Urinary bladder (tissue), 4 donors: ENCODE measurements around the gene MGST3. TPM values are rescaled to one million over a fixed set of nuclear protein-coding genes. Genes with fewer than 3 reads are reported as not detected.
"Not testable (repeated sequence)": the region's sequence is repeated elsewhere in the genome, so short reads cannot be mapped to it uniquely, and the experiment has no call there.

Experiments used
- DNase-seq: peaks from one replicate; pipeline ENCODE4 v3.0.0-alpha.2; 2015; ENCODE audit errors: extremely low spot score
- H3K27ac ChIP-seq: one replicate; pipeline ENCODE4 v1.5.1; 2013; ENCODE audit warnings: low read depth, mild to moderate bottlenecking, moderate library complexity
- H3K36me3 ChIP-seq: one replicate; pipeline ENCODE4 v1.6.1; 2013; ENCODE audit warnings: mild to moderate bottlenecking, moderate library complexity; ENCODE audit not compliant: insufficient read depth
- H3K4me1 ChIP-seq: one replicate; pipeline ENCODE4 v1.6.1; 2013; ENCODE audit warnings: mild to moderate bottlenecking, moderate library complexity; ENCODE audit not compliant: insufficient read depth
- H3K4me3 ChIP-seq: one replicate; pipeline ENCODE4 v1.5.1; 2013; ENCODE audit warnings: low read depth, low read length
- WGBS: extraction: QIAGEN DNeasy Blood & Tissue Kit; methylation state at CpG from one replicate; pipeline ENCODE4 v1.1.7; 2013; 5-methylcytosine and 5-hydroxymethylcytosine counted together
- polyA plus RNA-seq: library from polyadenylated mRNA; stranded (reverse); fragments of 200-250 nt; gene quantifications from one replicate; pipeline ENCODE4 v1.2.3, GENCODE V29; 2013
- total RNA-seq: library from RNA; depleted of rRNA; stranded (reverse); fragments of >200 nt; gene quantifications from one replicate; pipeline ENCODE4 v1.2.3, GENCODE V29; 2014
- donor health status: healthy with polysubstance abuse.
- donor health status: healthy.

Gene MGST3
- total and polyA plus RNA-seq, 2 donors, result 166 to 208 TPM

GRCh38 chr1:165634154-165634921 is 3.3 kb downstream of the MGST3 start:
- H3K4me1 ChIP-seq, result peaks cover 1% of the 10 kb centered on the region
- 83% methylated on average over 6 of the region's 6 CpGs for WGBS
- DNase-seq, result no peak
- H3K27ac ChIP-seq, result no peak overlapping the region
- no peaks in the 10 kb centered on the region for H3K36me3 ChIP-seq
- H3K4me3 ChIP-seq, result no peak overlapping the region

GRCh38 chr1:165635329-165635728 is 4.3 kb downstream of the MGST3 start:
- H3K4me1 ChIP-seq, result peaks cover 1% of the 10 kb centered on the region
- H3K36me3 ChIP-seq, result no peaks in the 10 kb centered on the region
- 50% methylated on average over 2 of the region's 2 CpGs for WGBS
- no peak overlapping the region for H3K4me3 ChIP-seq
- DNase-seq, result no peak
- H3K27ac ChIP-seq, result no peak overlapping the region

DNA sequence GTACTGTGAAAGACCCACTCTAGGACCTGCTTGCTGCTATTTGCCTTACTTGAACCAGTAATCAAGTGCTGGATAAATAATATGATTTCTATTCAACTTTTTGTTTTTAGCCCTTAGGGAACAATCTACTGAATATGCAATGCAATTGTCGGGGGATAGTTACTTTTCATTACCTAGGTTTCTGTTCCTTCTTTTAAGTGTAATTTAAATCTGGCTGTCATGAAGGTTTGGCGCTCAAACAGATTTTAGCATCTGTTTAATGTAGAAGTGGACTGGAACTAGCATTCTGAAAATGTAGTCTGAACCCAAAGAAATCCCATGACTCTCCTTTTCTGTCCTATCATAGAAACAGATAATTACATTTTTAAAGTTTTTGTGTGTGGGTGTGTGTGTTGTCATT is 4.8 kb downstream of the MGST3 start:
- Histone ChIP-seq H3K4me1 (peaks cover 1% of the 10 kb centered on the region), H3K27ac (no peak overlapping the region)

GRCh38 chr1:165637427-165637826 is 6.4 kb downstream of the MGST3 start:
- H3K4me3 ChIP-seq, result no peak overlapping the region
- WGBS, result 59% methylated on average over 1 of the region's 1 CpG
- H3K27ac ChIP-seq, result no peak overlapping the region
- H3K4me1 ChIP-seq, result peaks cover 1% of the 10 kb centered on the region
- DNase-seq, result no peak
- H3K36me3 ChIP-seq, result no peaks in the 10 kb centered on the region

More for the DNA sequence above, 4.8 kb downstream of the MGST3 start:
- no peak for DNase-seq
- Histone ChIP-seq H3K36me3 (no peaks in the 10 kb centered on the region), H3K4me3 (no peak overlapping the region)
- 48% methylated on average over 2 of the region's 2 CpGs for WGBS

DNA sequence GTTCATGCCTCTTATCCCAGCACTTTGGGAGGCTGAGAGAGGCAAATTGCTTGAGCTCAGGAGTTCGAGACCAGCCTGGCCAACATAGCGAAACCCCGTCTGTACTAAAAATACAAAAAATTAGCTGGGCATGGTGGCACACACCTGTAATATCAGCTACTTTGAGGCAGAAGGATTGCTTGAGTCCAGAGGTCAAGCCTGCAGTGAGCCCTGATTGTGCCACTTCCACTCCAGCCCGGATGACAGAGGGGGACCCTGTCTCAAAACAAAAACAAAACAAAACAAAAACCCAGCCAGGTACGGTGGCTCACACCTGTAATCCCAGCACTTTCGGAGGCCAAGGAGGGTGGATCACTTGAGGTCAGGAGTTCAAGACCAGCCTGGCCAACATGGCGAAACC is 7.2 kb downstream of the MGST3 start:
- H3K4me1 ChIP-seq, H3K4me3 ChIP-seq, H3K27ac ChIP-seq, DNase-seq, H3K36me3 ChIP-seq: not testable (repeated sequence)
- WGBS, result 91% methylated on average over 7 of the region's 7 CpGs

GRCh38 chr1:165639821-165640623 is 9.0 kb downstream of the MGST3 start:
- Histone ChIP-seq H3K4me1 (no peaks in the 10 kb centered on the region), H3K36me3 (no peaks in the 10 kb centered on the region), H3K4me3 (no peak overlapping the region), H3K27ac (no peak overlapping the region)
- 98% methylated on average over 1 of the region's 1 CpG for WGBS
- DNase-seq, result no peak

DNA sequence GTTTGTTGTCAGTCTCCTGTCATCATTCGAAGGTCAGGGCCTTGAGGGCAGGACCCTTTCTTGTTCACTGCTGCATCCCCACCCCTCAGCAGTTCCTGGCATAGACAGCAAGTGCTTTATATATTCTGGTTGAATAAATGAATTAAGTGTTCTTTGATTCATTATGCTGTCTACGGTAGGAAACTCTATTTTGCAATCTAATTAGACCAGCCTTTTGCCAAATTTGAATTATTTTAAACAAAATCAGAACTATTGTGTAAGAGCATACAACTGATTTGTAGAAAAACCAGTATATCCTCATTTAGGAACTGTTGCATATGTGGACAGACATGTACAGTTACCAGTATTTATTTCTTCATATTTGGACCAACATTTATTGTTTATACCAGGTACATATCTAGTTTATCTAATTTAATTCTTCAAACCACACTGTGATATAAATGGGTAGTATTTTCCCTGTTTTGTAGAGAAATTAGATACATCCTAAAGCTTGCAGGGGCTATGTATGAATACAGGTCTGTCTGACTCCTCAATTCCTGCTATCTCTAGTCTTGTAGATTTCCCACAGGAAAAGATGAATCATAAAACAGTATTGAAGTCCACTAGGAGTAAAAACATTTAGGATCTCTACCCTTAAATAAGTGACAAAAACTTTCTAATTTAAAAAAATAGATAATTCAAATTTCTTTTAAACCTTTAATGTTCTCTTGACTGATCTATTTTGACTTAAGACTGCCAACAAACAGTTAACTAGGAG is 10.4 kb downstream of the MGST3 start:
- DNase-seq, result no peak
- no peaks in the 10 kb centered on the region for H3K36me3 ChIP-seq
- H3K4me1 ChIP-seq, result no peaks in the 10 kb centered on the region
- no peak overlapping the region for H3K27ac ChIP-seq
- 45% methylated on average over 2 of the region's 2 CpGs for WGBS
- no peak overlapping the region for H3K4me3 ChIP-seq

DNA sequence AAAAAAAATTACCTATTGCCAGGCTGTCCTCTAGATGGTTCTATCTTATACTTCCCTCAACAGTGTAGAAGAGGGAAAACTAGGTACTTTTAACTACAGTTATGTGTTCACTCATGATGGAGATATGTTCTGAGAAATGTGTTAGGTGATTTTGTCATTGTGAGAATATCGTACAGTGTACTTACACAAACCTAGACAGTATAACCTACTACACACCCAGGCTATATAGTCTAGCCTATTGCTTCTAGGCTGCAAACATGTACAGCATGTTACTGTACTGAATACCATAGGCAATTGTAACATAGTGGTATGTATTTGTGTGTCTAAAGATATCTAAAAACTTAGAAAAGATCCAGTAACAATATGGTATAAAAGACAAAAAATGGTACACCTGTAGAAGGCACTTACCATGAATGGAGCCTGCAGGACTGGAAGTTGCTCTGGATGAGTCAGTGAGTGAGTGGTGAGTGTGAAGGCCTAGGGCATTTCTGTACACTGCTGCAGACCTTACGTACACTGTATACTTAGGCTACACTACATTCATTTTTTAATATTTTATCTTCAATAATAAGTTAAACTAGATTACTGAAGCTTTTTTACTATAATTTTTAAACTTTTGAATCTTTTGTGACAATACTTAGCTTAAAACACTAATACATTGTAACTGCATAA is 13.2 kb downstream of the MGST3 start:
- no peak overlapping the region for H3K27ac ChIP-seq
- H3K36me3 ChIP-seq, result no peaks in the 10 kb centered on the region
- no peak overlapping the region for H3K4me3 ChIP-seq
- no peaks in the 10 kb centered on the region for H3K4me1 ChIP-seq
- 69% methylated on average over 2 of the region's 2 CpGs for WGBS
- no peak for DNase-seq

DNA sequence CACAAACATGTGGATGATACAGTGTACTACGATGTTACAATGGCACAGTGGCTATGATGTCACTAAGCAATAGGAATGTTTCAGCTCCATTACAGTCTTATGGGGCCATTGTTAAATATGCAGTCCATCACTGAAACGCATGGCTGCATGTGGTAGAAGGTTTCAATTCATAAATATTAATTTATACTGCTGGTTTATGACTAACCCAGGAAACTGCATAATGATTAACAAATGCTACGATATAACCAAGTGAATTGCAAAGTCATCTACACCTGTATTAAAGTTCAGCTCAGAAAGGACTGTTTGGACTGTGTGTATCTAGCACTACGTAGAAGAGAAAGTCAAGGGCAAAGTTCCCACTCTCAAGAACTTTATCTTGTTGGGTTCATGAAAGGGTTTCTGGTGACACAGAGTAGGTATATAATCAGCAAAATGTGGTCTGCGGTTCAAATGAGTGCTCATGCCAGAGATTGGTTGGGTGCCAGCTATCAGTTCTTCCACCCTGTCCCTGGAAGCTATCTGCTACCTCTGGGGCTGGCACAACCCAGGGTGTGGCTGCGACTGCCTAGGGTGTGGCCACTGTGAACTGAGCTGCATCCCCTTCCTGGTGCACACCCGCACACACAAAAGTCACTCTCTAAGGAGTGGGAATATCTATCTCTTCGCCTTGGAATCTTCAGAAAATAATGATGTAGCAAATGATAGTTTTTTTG is 14.8 kb downstream of the MGST3 start:
- DNase-seq, result no peak
- H3K4me3 ChIP-seq, result no peak overlapping the region
- H3K27ac ChIP-seq, result no peak overlapping the region
- 81% methylated on average over 8 of the region's 8 CpGs for WGBS
- no peaks in the 10 kb centered on the region for H3K36me3 ChIP-seq
- no peaks in the 10 kb centered on the region for H3K4me1 ChIP-seq

- H3K36me3 ChIP-seq, result no peaks in the 10 kb centered on the region
- H3K27ac ChIP-seq, result no peak overlapping the region
- no peak for DNase-seq
- H3K4me3 ChIP-seq, result no peak overlapping the region
- no peaks in the 10 kb centered on the region for H3K4me1 ChIP-seq
Observed at GRCh38 chr1:165647517-165647916, 16.5 kb downstream of the MGST3 start.

DNA sequence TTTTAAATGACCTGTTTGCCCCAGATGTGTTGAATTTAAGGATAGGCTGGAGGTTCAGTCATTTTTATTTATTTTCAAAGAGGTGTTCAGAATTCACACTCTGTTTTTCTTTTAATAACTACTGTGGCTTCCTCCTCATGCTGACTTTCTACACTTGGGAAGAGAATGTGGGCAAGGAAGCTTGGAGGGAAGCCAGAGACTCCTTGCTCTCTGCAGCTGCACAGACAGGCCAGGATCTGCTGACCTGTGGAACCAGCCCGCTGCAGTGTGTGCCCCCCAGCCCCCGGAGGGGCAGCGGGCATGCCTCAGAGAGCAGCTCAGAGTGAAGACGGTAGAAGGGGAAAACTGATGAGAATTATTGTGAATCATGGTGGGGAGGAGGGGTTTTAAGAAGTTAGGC is 16.9 kb downstream of the MGST3 start:
- Histone ChIP-seq H3K4me3 (no peak overlapping the region), H3K36me3 (no peaks in the 10 kb centered on the region), H3K4me1 (no peaks in the 10 kb centered on the region), H3K27ac (no peak overlapping the region)
- WGBS, result 87% methylated on average over 4 of the region's 4 CpGs
- DNase-seq, result no peak

DNA sequence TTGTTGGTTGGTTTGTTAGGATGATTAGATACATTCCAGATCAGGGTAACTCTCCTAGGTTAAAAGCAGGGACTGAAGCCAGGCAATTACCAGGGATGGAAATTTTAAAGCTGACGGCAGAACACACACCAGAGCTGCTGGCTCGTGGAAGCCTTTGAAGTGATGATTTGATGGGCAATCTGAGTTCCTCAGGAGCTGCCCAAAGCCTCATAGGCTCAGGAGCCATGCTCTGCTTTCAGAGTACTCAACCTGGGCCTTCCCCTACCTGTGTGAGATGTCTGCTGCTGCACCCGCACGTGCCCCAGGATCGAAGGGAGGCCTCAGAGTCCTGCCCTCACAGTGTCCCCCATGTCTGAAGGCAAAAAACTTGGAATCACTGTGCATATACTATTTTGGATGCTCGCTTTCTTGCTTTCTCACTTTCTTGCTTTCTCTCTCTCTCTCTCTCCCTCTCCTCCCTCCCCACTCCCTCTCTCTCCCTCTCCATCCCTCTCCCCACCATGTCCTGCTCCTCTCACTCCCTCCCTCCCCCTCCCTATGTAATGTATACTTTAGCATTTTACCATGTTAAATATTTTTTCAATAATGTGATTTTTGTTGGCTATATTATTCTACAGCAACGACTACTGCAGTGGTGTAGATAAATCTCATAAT is 18.0 kb downstream of the MGST3 start:
- H3K27ac ChIP-seq, result no peak overlapping the region
- WGBS, result 76% methylated on average over 7 of the region's 7 CpGs
- H3K4me3 ChIP-seq, result no peak overlapping the region
- H3K36me3 ChIP-seq, result no peaks in the 10 kb centered on the region
- no peaks in the 10 kb centered on the region for H3K4me1 ChIP-seq
- no peak for DNase-seq
